Liver (tissue), 9 donors: ENCODE data around the gene RASGRP2. TPM values are rescaled to one million over a fixed set of nuclear protein-coding genes. Genes with fewer than 3 reads are reported as not detected.

Experiments
- DNase-seq: peaks from one replicate; pipeline ENCODE4 v3.0.0-alpha.2; 2017; ENCODE audit warnings: low spot score
- H3K27ac ChIP-seq, 2 donors: one replicate each; pipeline ENCODE4 v1.7.0; 2013; ENCODE audit warnings: inconsistent platforms in 2 of 2, low read length in 2 of 2, control low read depth in 1 of 2, low read depth in 1 of 2, mild to moderate bottlenecking in 1 of 2
- H3K27me3 ChIP-seq, 4 donors: one replicate each; pipeline versions ENCODE4 v1.6.1 to v1.7.0; 2013; ENCODE audit warnings: low read length in 3 of 4, inconsistent platforms in 1 of 4, mild to moderate bottlenecking in 1 of 4, moderate library complexity in 1 of 4; ENCODE audit not compliant: control insufficient read depth in 4 of 4, insufficient read depth in 4 of 4
- H3K36me3 ChIP-seq, 4 donors: one replicate each; pipeline versions ENCODE4 v1.6.1 to v1.7.0; 2013; ENCODE audit warnings: low read length in 3 of 4, mild to moderate bottlenecking in 3 of 4, low read depth in 1 of 4, moderate library complexity in 1 of 4; ENCODE audit not compliant: control insufficient read depth in 4 of 4, insufficient read depth in 3 of 4
- H3K4me1 ChIP-seq, 4 donors: one replicate each; pipeline versions ENCODE4 v1.6.1 to v1.7.0; 2013; ENCODE audit warnings: low read length in 3 of 4, mild to moderate bottlenecking in 3 of 4, moderate library complexity in 1 of 4; ENCODE audit not compliant: control insufficient read depth in 4 of 4, insufficient read depth in 4 of 4
- H3K4me3 ChIP-seq, 3 donors: one replicate each; pipeline versions ENCODE4 v1.6.1 to v1.7.0; 2013; ENCODE audit warnings: low read length in 3 of 3, control low read depth in 1 of 3, low read depth in 1 of 3, mild to moderate bottlenecking in 1 of 3
- H3K9ac ChIP-seq, 2 donors: one replicate each; pipeline ENCODE4 v1.7.0; 2013; ENCODE audit warnings: low read length in 2 of 2, mild to moderate bottlenecking in 2 of 2, moderate library complexity in 2 of 2, control low read depth in 1 of 2, low read depth in 1 of 2
- H3K9me3 ChIP-seq, 4 donors: one replicate each; pipeline versions ENCODE4 v1.6.1 to v1.7.0; 2013; ENCODE audit warnings: low read length in 3 of 4; ENCODE audit not compliant: control insufficient read depth in 4 of 4
- FOXA1 ChIP-seq: IDR thresholded peaks from 2 replicates; pipeline ENCODE4 v1.6.1; 2016; ENCODE audit warnings: antibody characterized with exemption
- FOXA2 ChIP-seq: IDR thresholded peaks from 2 replicates; pipeline ENCODE4 v1.6.1; 2016; ENCODE audit warnings: antibody characterized with exemption
- GABPA ChIP-seq, 2 donors: IDR thresholded peaks in 1 of 2; conservative IDR thresholded peaks in 1 of 2; 2 replicates each; pipeline ENCODE4 v1.6.1; 2016; ENCODE audit warnings: antibody characterized with exemption in 2 of 2, mild to moderate bottlenecking in 1 of 2, moderate library complexity in 1 of 2
- HNF4A ChIP-seq, 2 donors: conservative IDR thresholded peaks; 2 replicates each; pipeline ENCODE4 v1.6.1; 2016; ENCODE audit warnings: antibody characterized with exemption in 2 of 2, mild to moderate bottlenecking in 2 of 2
- JUND ChIP-seq, 2 donors: IDR thresholded peaks; 2 replicates each; pipeline ENCODE4 v1.6.1; 2016; ENCODE audit warnings: antibody characterized with exemption in 2 of 2
- NR2F2 ChIP-seq: IDR thresholded peaks from 2 replicates; pipeline ENCODE4 v1.6.1; 2016; ENCODE audit warnings: antibody characterized with exemption
- RAD21 ChIP-seq, 2 donors: IDR thresholded peaks; 2 replicates each; pipeline ENCODE4 v1.6.1; 2016; ENCODE audit warnings: antibody characterized with exemption in 2 of 2, mild to moderate bottlenecking in 2 of 2
- RXRA ChIP-seq, 2 donors: IDR thresholded peaks; 2 replicates each; pipeline ENCODE4 v1.6.1; 2017 to 2018; ENCODE audit warnings: antibody characterized with exemption in 2 of 2, mild to moderate bottlenecking in 1 of 2
- WGBS: extraction: QIAGEN DNeasy Blood & Tissue Kit; methylation state at CpG from one replicate; pipeline ENCODE4 v1.1.7; 2013; 5-methylcytosine and 5-hydroxymethylcytosine counted together
- polyA plus RNA-seq, 2 donors: library from polyadenylated mRNA; stranded (reverse) in 1 of 2; unstranded in 1 of 2; fragments of 200-250 nt in 1 of 2; fragments of >200 nt in 1 of 2; fragmentation: Nextera tagmentation in 1 of 2; extraction: Ambion mirVana in 1 of 2; gene quantifications; one replicate each; pipeline versions ENCODE4 v1.2.1 to v1.2.3, GENCODE V29; 2013 to 2015
- total RNA-seq, 2 donors: library from RNA; depleted of rRNA; stranded (reverse); fragments of >200 nt; gene quantifications; one replicate each; pipeline ENCODE4 v1.2.3, GENCODE V29; 2014
- TF ChIP-seq, protein P1 (sequence below): IDR thresholded peaks from 2 replicates; pipeline ENCODE4 v1.6.1; 2016; ENCODE audit warnings: antibody characterized with exemption, mild to moderate bottlenecking
- TF ChIP-seq, protein P2 (sequence below): IDR thresholded peaks from 2 replicates; pipeline ENCODE4 v1.6.1; 2016; ENCODE audit warnings: antibody characterized with exemption
- TF ChIP-seq, protein P3 (sequence below): fragments of 150-350 bp; IDR thresholded peaks from 2 replicates; pipeline ENCODE4 v1.5.1; 2017; ENCODE audit warnings: improper control_type of control experiment, low read depth, low read length; ENCODE audit not compliant: missing input control
- TF ChIP-seq, protein P4 (sequence below): IDR thresholded peaks from 2 replicates; pipeline ENCODE4 v1.6.1; 2016; ENCODE audit warnings: antibody characterized with exemption
- TF ChIP-seq, protein P5 (sequence below): IDR thresholded peaks from 2 replicates; pipeline ENCODE4 v1.6.1; 2016; ENCODE audit warnings: antibody characterized with exemption
- donor health status: healthy.
- donor health status: healthy.
- donor health status: healthy.
- donor health status: healthy.
- donor health status: healthy.

RASGRP2 gene
- total and polyA plus RNA-seq, 4 donors, result 2.7 to 14.9 (median 8.7) TPM

DNA sequence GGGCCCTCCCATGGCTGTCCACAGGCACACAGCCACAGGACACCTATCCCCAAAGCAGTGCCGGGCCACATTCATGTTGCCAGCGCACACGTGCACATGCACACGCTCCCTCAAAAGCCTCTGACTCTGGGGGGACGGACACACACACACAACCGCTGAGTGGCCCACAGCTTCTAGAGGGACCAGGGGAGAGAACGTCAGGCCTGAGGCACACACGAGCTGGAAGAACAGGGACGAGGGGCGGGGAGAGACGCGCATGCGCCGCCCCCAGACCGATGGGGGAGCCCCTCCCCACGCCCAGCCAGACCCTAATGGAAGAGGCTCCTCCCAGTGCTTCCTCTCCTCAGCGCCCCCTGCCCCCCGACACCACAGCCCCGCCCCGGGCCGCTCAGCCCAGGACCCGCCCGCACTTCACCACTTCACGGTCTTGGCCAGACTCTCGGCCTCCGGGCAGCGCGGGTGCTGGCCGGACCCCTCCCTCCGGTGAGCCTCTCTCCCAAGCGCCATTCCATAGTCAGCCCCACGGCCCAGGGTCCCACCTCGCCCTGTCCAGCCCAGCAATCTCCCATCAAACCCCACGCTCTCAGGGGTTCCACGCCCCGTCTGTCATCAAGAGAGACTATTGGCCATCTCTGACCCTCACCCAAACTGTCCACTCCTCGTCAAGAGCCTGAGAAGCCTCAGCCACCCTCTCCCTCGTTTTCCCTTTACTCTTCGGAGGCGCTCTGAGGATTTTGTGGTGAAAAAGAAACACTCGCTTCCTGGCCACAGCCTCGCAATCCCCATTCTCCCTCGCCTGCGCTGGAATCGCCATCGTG is 32.6 kb downstream of the RASGRP2 start:
- no peak overlapping the region for H3K27ac ChIP-seq
- TF ChIP-seq, protein P1, sequence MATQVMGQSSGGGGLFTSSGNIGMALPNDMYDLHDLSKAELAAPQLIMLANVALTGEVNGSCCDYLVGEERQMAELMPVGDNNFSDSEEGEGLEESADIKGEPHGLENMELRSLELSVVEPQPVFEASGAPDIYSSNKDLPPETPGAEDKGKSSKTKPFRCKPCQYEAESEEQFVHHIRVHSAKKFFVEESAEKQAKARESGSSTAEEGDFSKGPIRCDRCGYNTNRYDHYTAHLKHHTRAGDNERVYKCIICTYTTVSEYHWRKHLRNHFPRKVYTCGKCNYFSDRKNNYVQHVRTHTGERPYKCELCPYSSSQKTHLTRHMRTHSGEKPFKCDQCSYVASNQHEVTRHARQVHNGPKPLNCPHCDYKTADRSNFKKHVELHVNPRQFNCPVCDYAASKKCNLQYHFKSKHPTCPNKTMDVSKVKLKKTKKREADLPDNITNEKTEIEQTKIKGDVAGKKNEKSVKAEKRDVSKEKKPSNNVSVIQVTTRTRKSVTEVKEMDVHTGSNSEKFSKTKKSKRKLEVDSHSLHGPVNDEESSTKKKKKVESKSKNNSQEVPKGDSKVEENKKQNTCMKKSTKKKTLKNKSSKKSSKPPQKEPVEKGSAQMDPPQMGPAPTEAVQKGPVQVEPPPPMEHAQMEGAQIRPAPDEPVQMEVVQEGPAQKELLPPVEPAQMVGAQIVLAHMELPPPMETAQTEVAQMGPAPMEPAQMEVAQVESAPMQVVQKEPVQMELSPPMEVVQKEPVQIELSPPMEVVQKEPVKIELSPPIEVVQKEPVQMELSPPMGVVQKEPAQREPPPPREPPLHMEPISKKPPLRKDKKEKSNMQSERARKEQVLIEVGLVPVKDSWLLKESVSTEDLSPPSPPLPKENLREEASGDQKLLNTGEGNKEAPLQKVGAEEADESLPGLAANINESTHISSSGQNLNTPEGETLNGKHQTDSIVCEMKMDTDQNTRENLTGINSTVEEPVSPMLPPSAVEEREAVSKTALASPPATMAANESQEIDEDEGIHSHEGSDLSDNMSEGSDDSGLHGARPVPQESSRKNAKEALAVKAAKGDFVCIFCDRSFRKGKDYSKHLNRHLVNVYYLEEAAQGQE, result no peak
- TF ChIP-seq, protein P2, sequence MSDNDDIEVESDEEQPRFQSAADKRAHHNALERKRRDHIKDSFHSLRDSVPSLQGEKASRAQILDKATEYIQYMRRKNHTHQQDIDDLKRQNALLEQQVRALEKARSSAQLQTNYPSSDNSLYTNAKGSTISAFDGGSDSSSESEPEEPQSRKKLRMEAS, result no peak
- no peak for TF ChIP-seq NR2F2
- no peak for TF ChIP-seq HNF4A (conservative IDR thresholded peaks at IDR 0.05)
- no peak for TF ChIP-seq RAD21 (IDR thresholded peaks at IDR 0.05)
- TF ChIP-seq, protein P3, sequence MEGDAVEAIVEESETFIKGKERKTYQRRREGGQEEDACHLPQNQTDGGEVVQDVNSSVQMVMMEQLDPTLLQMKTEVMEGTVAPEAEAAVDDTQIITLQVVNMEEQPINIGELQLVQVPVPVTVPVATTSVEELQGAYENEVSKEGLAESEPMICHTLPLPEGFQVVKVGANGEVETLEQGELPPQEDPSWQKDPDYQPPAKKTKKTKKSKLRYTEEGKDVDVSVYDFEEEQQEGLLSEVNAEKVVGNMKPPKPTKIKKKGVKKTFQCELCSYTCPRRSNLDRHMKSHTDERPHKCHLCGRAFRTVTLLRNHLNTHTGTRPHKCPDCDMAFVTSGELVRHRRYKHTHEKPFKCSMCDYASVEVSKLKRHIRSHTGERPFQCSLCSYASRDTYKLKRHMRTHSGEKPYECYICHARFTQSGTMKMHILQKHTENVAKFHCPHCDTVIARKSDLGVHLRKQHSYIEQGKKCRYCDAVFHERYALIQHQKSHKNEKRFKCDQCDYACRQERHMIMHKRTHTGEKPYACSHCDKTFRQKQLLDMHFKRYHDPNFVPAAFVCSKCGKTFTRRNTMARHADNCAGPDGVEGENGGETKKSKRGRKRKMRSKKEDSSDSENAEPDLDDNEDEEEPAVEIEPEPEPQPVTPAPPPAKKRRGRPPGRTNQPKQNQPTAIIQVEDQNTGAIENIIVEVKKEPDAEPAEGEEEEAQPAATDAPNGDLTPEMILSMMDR, result no peak
- no peak for TF ChIP-seq RXRA (IDR thresholded peaks at IDR 0.05)
- TF ChIP-seq, protein P4, sequence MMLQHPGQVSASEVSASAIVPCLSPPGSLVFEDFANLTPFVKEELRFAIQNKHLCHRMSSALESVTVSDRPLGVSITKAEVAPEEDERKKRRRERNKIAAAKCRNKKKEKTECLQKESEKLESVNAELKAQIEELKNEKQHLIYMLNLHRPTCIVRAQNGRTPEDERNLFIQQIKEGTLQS, result no peak
- no peak for TF ChIP-seq JUND (IDR thresholded peaks at IDR 0.05)
- no peak for TF ChIP-seq FOXA1
- no peak for TF ChIP-seq FOXA2
- no peak for TF ChIP-seq GABPA (IDR thresholded peaks at IDR 0.05 in 1 of 2, conservative IDR thresholded peaks at IDR 0.05 in 1 of 2)
- TF ChIP-seq, protein P5, sequence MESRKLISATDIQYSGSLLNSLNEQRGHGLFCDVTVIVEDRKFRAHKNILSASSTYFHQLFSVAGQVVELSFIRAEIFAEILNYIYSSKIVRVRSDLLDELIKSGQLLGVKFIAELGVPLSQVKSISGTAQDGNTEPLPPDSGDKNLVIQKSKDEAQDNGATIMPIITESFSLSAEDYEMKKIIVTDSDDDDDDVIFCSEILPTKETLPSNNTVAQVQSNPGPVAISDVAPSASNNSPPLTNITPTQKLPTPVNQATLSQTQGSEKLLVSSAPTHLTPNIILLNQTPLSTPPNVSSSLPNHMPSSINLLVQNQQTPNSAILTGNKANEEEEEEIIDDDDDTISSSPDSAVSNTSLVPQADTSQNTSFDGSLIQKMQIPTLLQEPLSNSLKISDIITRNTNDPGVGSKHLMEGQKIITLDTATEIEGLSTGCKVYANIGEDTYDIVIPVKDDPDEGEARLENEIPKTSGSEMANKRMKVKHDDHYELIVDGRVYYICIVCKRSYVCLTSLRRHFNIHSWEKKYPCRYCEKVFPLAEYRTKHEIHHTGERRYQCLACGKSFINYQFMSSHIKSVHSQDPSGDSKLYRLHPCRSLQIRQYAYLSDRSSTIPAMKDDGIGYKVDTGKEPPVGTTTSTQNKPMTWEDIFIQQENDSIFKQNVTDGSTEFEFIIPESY, result no peak
- no peaks in the 10 kb centered on the region for H3K36me3 ChIP-seq
- DNase-seq, result no peak
- no peak overlapping the region for H3K9ac ChIP-seq
- peaks cover 12 to 27% (median 16%) of the 10 kb centered on the region in 4 donors for H3K27me3 ChIP-seq
- 21% methylated on average over 46 of the region's 46 CpGs for WGBS
- no peak overlapping the region for H3K4me3 ChIP-seq
- H3K9me3 ChIP-seq, result no peaks in the 10 kb centered on the region
- H3K4me1 ChIP-seq, result peaks cover 2 to 9% (median 5%) of the 10 kb centered on the region in 4 donors
